GM18867 (cell line): ENCODE results near the gene DCTN4.
"Not testable (repeated sequence)": the region's sequence is repeated elsewhere in the genome, so short reads cannot be mapped to it uniquely, and the experiment has no call there.

Source experiments
- ATAC-seq: cut with Tn5 transposase; IDR thresholded peaks from one replicate; pipeline ENCODE4 v1.9.1; 2021; ENCODE audit warnings: mild to moderate bottlenecking, moderate library complexity; ENCODE audit not compliant: unreplicated experiment

The DCTN4 gene

DNA sequence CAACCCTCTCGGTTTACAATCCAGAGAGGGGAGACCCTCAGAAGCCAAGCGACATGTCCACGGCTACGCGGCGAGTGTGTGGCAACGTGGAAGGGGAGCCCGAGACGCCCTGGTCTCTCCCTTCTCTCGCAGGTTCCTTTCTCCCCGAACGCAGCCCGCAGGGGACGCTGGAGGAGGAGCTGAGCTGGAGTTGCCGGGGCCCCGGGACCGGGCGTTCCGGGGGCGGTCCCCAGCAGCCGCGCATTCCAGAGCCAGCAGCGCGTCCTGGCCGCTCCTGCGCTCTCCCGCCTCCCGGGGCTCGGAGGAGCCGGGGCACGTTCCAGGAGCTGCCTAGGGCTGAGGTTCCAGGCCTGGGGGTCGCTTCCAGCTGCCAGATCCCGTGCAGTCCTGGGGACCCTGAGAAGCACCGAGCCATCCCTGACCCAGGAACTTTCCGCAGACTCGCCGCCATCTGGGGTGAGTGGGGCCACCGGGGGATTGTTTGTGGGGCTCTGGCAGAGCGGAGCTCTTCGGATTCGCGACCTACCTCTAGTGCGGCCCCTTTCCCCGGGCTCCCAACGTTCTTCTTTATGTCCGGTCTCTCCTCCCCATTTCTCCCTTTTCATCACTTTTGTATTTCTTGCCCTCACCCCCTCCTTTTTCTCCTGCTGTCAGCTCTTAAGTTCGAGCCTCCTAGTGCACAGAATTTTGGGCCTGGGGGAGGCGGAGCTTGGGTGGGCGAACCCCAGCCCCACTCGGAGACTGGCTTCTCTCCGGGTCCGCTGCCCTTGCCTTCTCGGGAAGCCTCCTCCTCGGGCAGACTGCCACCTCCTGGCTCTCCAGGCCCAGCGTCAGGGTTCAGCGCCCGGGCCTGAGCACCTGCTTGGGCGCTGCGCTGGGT is 19.9 kb upstream of the DCTN4 start, which contains the start of gene SMIM3:
TSS of gene SMIM3 (plus strand) at position 241 of the 880 bp plus-strand sequence. CDS start 16,684 bp downstream, outside the sequence.
- no peak for ATAC-seq

DNA sequence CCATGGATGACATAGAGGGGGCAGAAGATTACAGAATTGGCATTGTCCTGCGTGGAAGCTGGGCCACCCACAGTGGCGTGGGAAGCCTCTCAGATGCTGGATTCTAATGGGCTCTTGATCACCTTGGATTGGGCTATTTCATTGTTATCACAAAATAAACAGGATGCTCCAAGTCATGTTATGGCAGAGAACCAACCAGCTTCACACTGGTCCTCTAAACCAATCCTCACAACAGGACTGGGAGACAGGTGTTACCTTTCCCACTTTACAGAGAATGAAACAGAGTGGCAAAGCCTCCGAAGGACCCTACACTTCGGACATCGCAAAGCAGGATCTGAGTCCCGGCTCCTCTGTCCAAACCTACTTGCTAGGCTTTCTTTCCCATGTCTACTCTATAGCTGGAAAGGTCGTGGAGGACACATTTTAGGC is 19.3 kb upstream of the DCTN4 start:
- ATAC-seq, result no peak

DNA sequence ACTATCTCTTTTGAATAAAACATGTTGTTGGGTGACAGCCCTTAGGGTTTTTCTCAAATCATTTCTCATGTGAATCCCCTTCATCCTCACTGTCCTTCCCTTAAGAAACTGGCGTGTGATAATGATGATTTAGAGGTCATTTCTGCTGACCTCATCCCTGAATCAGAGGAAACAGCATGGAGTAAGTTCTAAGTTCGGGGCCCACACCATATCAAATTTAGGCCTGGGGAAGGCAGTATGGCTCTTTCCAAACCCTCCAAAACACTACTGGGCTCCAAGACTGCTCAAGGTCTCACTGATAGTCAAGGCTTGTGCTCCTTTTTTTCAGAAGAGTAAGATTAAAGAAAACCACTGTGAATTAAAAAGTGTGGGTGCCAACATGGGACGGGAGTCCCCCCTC is 18.9 kb upstream of the DCTN4 start:
- ATAC-seq, result no peak

DNA sequence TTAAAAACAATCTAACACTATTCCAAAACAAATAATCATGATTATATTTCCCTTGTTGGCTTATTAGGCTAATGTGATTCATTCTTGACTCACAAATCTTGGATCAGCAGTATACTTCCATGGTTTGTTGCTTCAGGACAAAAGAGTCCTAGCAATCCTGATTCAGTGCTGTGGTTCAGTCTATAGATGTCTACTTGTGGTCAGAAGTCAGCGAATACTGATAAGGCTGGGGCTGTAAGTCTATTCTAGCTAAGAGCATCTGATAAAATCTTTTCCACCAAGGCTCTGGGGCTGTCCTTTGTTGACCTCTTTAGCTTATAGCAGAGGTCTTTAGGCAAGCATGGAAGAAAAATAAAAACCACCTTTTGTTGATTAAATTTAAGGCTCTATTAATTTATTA is 15.3 kb upstream of the DCTN4 start:
- ATAC-seq, result no peak

DNA sequence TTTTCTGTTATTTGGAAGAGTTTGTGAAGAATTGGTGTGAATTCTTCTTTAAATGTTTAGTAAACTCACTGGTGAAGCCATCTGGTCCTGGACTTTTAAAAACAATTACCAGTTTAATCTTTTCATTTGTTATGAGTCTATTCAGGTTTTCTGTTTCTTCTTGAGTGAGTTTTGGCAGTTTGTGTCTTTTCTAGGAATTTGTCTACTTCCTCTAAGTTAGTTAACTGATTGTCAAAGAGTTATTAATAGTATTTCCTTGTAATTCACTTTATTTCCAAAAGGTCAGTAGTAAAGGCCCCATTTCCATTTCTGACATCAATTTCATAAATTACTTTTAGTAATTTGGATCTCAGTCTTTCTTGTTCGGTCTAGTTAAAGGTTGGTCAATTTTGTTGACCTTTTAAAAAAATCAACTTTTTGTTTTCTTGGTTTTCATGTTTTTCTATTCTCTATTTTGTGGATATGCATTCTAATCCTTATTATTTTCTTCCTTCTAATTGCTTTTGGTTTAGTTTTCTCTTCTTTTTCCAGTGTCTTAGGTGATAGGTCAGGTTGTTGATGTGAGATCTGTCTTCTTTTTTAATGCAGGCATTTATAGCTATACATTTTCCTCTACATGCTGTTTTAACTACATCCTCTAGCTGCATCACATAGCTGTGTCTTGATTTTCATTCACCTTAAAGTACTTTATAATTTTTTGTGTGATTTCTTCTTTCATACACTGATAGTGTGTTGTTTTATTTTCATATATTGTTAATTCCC is 12.4 kb upstream of the DCTN4 start:
- no peak for ATAC-seq

DNA sequence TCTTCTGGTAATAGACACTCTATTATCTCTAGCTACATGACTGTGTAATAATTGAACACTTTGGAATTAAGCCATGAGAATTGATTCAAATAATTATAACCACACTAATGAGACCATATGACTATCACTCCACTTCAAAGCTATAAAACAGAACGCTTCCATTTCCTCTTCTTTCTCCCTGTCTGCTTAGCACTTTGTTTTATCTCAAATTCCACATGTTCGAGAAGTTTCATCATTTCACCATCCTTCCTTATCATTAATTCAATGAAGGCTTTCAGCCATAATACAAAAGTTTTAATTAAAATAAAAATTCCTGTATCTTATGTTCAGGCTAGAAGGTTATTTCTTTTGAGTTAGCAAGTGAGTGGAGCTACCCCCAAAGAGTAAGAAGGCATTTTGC is 7.4 kb upstream of the DCTN4 start:
- ATAC-seq, result no peak

DNA sequence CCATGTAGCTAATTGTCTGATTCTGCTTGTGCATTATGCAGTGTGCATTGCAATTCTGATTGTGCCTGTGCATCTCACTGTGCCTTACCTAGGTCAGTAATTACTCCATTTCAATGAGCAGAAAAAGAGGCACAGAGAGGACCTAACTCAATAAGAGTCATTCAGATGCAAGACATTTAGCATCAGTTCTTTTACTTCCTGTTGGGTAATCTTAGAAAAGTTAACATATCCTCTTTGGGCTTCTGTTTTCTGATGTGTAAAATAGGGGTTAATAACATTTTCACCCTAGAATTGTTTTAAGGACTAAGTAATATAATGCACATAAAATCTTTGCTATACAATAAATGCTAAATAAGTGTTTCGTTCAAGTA is 7.0 kb upstream of the DCTN4 start:
- ATAC-seq, result no peak

DNA sequence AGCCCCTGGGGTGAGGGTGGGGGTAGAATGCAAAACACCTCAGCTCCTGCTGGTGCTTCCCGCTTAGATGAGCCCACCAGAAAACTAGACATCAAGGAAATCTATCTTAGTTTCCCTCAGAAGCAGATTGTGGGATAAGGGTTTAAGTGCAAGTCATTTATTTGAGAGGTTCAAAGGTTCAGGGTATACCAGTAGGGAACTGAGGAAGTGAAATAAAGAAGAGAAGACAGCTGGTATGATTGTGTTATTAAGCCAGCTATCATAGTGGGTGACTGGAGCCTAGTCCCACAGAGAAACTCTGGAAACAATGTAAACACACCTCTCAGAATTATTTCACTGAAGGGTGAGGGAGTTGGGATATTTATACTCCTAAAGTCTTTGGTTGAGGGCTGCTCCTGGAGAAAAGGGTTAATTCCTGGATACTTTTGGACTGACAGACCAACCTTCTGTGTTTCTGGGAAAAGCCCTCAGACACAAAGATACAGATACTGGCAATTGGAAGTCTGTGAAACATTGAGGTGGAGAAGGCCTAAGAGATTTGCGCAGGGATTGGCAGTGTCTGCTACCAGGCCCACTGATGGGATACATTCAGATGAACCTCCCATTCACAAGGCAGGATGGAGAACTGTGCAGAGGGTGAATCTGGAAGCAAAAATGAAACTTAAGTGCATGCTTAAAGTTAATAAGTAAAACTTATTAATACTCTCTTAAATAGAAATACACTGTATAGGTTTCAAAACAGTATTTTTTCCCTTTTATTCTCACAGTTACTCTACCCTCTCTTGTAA is 6.4 kb upstream of the DCTN4 start:
- no peak for ATAC-seq

DNA sequence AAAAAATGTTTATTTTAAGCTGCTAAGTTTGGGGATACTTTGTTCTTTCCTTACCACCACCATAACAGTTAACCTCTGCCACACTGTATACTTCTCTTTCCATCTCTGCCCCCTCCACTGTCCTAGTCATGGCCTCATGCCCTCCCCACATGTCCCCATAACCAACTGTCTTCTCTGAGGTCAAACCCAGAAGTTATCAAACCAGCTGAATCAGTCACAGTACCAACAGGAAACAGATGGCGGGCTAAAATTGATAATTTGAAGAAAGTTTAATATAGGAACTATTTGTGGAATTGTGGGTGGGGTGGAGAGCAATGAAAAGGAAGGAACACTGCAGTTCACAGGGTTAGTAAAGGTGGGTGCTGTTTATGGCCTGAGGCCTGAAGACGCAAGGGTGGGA is 5.7 kb upstream of the DCTN4 start:
- no peak for ATAC-seq

DNA sequence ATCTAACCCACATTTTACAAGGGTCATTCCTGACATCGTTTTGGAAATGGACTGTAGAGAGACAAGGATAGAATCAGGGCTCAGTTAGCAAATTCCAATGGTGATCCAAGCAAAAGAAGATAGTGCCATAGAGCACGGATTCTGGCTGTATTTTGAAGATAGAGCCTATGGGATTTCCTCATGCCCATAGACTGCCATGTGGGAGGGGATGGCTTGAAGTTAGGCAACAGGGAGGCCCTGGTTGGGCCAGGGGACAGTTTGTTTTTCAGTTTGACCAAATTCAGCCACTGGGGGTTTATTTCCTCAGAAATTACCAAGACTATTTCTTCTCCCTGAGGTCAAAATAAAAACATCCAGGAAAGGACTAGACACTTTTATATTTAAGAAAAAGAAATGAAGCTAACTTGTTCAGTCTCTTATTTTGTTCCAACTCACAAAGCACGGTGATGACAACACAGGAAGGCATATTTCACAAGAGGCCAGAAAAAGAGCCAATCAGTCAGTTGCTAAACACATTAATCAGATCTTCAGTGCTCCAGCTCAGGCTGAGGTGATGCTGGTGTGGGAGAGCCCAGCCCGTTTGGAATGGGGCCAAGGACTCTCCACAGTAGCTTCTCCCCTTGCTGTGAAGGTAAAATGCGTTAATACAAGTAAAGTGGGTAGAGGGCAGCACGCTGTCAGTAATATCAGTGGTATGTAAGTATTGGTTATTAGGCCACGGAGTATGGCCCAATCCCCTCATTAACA is 4.4 kb upstream of the DCTN4 start:
- ATAC-seq, result no peak

DNA sequence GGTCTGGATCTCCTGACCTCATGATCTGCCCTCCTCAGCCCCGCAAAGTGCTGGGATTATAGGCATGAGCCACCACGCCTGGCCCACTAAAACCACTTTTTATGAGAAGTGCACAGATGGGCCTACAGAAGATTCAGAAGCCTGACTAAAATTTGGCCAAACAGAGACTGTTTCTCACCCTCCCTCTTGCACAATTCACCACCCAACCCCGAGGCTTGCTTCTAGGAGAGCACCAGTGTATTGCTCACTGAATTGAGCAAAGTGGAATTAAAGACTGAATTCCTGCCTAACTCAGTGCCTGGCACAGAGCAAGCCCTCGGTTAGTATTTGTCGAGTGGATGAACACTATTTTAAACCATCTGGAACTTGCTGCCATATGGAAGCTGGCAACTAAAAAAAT is 3.4 kb upstream of the DCTN4 start:
- ATAC-seq, result no peak

DNA sequence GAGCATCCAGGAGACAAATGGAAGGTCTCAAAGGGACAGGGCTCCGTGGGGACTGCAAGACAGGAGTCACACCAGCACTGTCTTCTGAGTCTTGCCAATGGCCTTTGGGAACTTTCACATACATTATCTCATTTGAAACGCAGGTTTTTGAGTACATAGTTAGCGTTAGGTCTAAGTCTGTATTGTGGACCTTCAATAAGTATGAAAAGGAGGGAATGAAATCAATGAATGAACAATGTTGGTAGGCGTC is 442 bp upstream of the DCTN4 start:
- no peak for ATAC-seq

DNA sequence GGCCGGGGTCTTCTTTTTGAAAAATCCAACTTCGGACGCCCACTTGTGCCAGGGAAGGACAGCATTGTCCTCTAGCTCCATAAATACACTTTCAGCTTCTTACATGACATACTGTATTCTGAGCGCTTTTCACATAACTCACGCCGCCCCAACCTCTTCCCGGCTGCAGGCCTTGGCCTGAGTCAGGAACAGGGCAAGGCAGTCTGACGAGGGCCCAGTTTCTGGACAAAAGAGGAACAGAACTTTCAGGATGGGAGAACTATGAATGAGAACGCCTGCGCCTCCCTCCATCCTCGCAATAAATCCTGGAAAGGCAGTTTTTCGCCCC is 650 bp downstream of the DCTN4 start:
- peak; percentile 21 for ATAC-seq

DNA sequence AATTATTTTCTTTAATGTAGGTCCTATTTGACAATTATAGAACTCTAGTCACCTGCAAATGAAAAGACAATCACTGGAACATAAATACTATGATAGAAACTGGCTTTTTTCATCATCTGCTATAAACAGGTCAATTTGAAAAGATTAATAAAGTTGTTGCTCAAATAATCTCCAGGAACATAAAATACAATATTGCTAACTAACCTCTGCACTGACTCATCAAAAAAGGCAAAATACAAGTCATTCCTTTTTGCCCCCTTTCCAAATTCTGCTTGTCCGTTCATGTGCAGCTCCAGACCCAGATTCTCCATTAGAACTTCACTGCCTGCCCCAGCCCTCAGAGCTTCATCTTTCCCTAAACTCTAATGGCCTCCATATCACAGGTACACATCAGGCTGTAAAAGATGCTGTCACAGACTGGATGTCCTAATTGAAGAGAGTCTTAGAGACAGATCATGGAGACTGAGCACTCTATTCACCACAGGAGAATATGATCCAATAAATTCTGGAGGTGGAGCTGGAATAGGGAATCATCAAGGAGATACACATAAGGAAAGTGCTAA is 1.6 kb downstream of the DCTN4 start:
- ATAC-seq, result no peak

DNA sequence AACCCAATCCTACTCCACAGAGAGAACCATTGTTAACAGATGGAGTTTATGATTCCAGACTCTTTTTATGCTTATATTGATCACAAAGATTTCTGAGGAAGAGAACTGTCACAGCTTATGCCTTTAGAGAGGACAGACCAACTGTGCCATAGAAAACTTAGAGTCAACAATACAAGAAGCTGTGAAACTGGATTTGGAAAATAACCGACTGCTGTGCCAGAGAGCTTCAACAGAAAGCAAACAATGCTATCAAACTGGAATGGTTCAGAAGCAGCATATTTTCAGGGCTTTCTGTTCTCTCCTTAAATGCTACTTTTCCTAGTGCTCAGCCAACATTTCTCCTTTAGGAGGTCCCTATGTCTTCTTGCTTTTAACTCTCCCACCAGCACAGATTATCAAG is 5.0 kb downstream of the DCTN4 start:
- ATAC-seq, result no peak

DNA sequence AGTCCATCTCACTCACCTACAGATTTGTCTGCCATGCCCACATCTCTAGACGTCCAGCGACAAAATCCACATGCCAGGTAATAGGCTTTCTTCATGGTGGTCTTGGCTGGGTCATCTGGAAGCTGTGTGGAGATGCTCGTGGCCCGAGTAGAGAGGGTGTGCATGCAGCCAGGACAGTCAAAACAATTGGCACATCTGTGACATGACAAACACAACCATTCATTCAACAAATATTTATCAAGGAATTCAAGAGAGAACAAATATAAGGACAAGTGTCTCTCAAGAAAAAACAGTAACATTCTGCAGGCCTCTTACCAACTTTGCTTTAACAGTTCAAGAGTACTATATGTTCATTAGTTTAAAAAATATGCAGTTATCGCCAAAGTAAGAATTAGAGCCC is 5.4 kb downstream of the DCTN4 start:
- no peak for ATAC-seq

DNA sequence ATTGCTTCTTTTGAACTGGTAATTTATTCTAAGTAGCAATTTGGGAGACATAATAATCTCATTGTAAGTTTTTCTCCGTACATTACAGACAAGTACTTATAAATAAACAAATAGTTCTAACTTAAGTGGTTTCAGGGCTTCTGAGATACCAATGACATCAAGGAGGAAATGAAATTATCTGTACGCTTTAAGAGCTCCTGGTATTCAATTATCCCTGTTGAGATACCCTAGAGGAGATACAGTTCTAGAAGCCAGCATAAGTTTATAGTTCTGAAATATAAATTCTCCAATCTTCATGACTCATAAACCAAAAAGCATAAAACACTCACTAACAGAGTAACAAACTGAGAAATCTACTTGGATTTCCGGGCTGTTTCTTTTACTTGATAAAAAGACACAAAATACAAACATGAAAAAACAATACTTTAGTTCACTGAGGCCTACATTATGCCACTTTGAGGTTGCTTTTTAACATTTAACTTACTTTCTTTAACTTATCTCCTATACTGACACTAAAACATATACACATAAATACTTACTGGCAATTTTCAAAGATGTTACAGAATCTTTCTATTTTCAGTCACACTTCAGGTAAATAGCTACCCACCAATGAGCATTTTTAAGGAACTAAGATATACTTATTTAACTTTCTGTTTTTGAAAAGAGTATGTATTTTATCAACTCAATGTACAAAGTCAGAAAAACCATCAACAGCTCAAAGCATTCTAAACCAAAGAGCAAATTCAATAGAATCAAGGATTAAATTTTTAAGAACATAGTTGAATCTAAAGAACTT is 7.5 kb downstream of the DCTN4 start:
- ATAC-seq, result no peak

DNA sequence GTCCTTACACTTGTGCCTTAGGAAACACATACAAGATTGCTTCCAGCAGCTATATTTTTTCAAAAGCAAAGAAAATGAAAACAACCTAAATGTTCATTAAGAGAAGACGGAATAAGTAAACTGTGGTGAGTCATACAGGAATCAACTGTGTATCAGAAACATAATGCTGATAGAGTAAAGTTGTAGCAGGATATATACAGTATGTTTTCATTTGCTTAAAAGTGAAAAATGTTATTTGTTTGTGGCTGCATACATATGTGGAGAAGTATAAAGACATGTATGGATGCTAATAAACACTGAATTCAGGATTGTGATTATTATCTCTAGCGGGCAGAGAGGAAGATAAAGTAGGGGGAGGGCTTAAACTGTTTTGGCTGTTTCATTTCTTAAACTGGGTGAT is 8.3 kb downstream of the DCTN4 start:
- ATAC-seq, result no peak

DNA sequence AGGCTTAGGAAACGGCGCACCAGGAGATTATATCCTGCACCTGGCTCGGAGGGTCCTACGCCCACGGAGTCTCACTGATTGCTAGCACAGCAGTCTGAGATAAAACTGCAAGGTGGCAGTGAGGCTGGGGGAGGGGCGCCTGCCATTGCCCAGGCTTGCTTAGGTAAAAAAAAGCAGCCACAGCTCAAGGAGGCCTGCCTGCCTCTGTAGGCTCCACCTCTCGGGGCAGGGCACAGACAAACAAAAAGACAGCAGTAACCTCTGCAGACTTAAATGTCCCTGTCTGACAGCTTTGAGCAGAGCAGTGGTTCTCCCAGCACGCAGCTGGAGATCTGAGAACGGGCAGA is 15.7 kb downstream of the DCTN4 start:
- ATAC-seq, result not testable (repeated sequence)
